GM23338 (cell line): ENCODE data around the gene OBP2A. TPM values are rescaled to one million over a fixed set of nuclear protein-coding genes. Genes with fewer than 3 reads are reported as not detected.

Experiments
- ATAC-seq: fragments of 200-7000 bp; cut with Tn5 transposase; 3 replicates; pipeline ENCODE4 v1.9.1; 2020
- DNase-seq: peaks from one replicate; pipeline ENCODE4 v3.0.0-alpha.2; 2015; ENCODE audit warnings: low spot score
- H2AFZ ChIP-seq: fragments of 200-600 bp; sonication (generic); 2 replicates; pipeline ENCODE4 v1.8.0; 2016; ENCODE audit warnings: antibody characterized with exemption, mild to moderate bottlenecking, moderate library complexity
- H3F3A ChIP-seq: fragments of 200-600 bp; sonication (generic); replicated peaks from 2 replicates; pipeline ENCODE4 v1.8.0; 2017; ENCODE audit warnings: antibody characterized with exemption, mixed run types, low read depth
- H3K27ac ChIP-seq: fragments of 200-600 bp; sonication (generic); 2 replicates; pipeline ENCODE4 v1.6.1; 2016; ENCODE audit warnings: low read depth
- H3K27me3 ChIP-seq: fragments of 200-600 bp; sonication (generic); 2 replicates; pipeline ENCODE4 v1.8.0; 2016; ENCODE audit warnings: mild to moderate bottlenecking, mixed run types, moderate library complexity; ENCODE audit not compliant: insufficient read depth
- H3K36me3 ChIP-seq: fragments of 200-600 bp; sonication (generic); 2 replicates; pipeline ENCODE4 v1.8.0; 2016; ENCODE audit warnings: mild to moderate bottlenecking; ENCODE audit not compliant: insufficient read depth
- H3K4me1 ChIP-seq: fragments of 200-600 bp; sonication (generic); 2 replicates; pipeline ENCODE4 v1.8.0; 2016; ENCODE audit warnings: mild to moderate bottlenecking, moderate library complexity; ENCODE audit not compliant: insufficient read depth
- H3K4me2 ChIP-seq: fragments of 200-600 bp; sonication (generic); 2 replicates; pipeline ENCODE4 v1.7.1; 2017; ENCODE audit warnings: mixed run types
- H3K4me3 ChIP-seq: fragments of 200-600 bp; sonication (generic); 2 replicates; pipeline ENCODE4 v1.6.1; 2016; ENCODE audit warnings: mixed run types
- H3K79me2 ChIP-seq: fragments of 200-600 bp; sonication (generic); replicated peaks from 2 replicates; pipeline ENCODE4 v1.8.0; 2017; ENCODE audit warnings: mild to moderate bottlenecking; ENCODE audit not compliant: insufficient read depth
- H3K9me2 ChIP-seq: fragments of 200-600 bp; sonication (generic); 2 replicates; pipeline ENCODE4 v1.8.0; 2017; ENCODE audit not compliant: insufficient read depth
- H4K20me1 ChIP-seq: fragments of 200-600 bp; sonication (generic); replicated peaks from 2 replicates; pipeline ENCODE4 v1.8.0; 2017; ENCODE audit warnings: mild to moderate bottlenecking; ENCODE audit not compliant: insufficient read depth
- H3K27ac Mint-ChIP-seq: 2 replicates; pipeline ENCODE4 v1.8.0; 2020; ENCODE audit warnings: inconsistent platforms, mild to moderate bottlenecking, moderate library complexity, mixed read lengths
- H3K27me3 Mint-ChIP-seq: 3 replicates; pipeline ENCODE4 v1.8.0; 2022; ENCODE audit warnings: low read depth, mild to moderate bottlenecking, moderate library complexity, mixed read lengths, inconsistent platforms; ENCODE audit not compliant: insufficient read depth, poor library complexity
- H3K36me3 Mint-ChIP-seq: 3 replicates; pipeline ENCODE4 v1.8.0; 2021; ENCODE audit warnings: low read depth, mild to moderate bottlenecking, inconsistent platforms, moderate library complexity, mixed read lengths
- H3K4me1 Mint-ChIP-seq: 3 replicates; pipeline ENCODE4 v1.8.0; 2020; ENCODE audit warnings: mild to moderate bottlenecking, inconsistent platforms, mixed read lengths
- H3K4me3 Mint-ChIP-seq: 3 replicates; pipeline ENCODE4 v1.8.0; 2021; ENCODE audit warnings: moderate library complexity, mild to moderate bottlenecking, inconsistent platforms, mixed read lengths
- H3K9me3 Mint-ChIP-seq: 3 replicates; pipeline ENCODE4 v1.8.0; 2020; ENCODE audit warnings: moderate library complexity, mild to moderate bottlenecking, inconsistent platforms, mixed read lengths
- CREB1 ChIP-seq: fragments of 250-450 bp; sonication (Bioruptor Pico); IDR thresholded peaks from 2 replicates; pipeline ENCODE4 v1.5.0; 2020; ENCODE audit warnings: low read depth, mild to moderate bottlenecking, moderate library complexity
- EZH2 ChIP-seq: fragments of 200-600 bp; sonication (generic); IDR thresholded peaks from one replicate; pipeline ENCODE4 v1.8.0; 2017; ENCODE audit warnings: antibody characterized with exemption, mild to moderate bottlenecking, low read depth; ENCODE audit not compliant: unreplicated experiment
- EZH2phosphoT487 ChIP-seq: fragments of 200-600 bp; sonication (generic); IDR thresholded peaks from one replicate; pipeline ENCODE4 v1.8.1; 2018; ENCODE audit warnings: antibody characterized with exemption; ENCODE audit not compliant: unreplicated experiment
- JUNB ChIP-seq: IDR thresholded peaks from one replicate; pipeline ENCODE4 v1.6.1; 2016; ENCODE audit warnings: antibody characterized with exemption; ENCODE audit not compliant: unreplicated experiment
- NANOG ChIP-seq: IDR thresholded peaks from 2 replicates; pipeline ENCODE4 v1.6.1; 2016; ENCODE audit warnings: antibody characterized with exemption, borderline replicate concordance
- POLR2AphosphoS5 ChIP-seq: IDR thresholded peaks from 2 replicates; pipeline ENCODE4 v1.6.1; 2016; ENCODE audit warnings: antibody characterized with exemption, low read depth
- STAT1 ChIP-seq: IDR thresholded peaks from one replicate; pipeline ENCODE4 v1.6.1; 2016; ENCODE audit warnings: antibody characterized with exemption; ENCODE audit not compliant: unreplicated experiment
- ZNF114 ChIP-seq: fragments of 250-450 bp; sonication (Bioruptor Pico); IDR thresholded peaks from 2 replicates; pipeline ENCODE4 v1.5.0; 2020; ENCODE audit warnings: mild to moderate bottlenecking, moderate library complexity
- ZNF331 ChIP-seq: fragments of 250-450 bp; sonication (Bioruptor Pico); IDR thresholded peaks from 2 replicates; pipeline ENCODE4 v1.5.0; 2020; ENCODE audit warnings: low read depth, mild to moderate bottlenecking, moderate library complexity
- polyA plus RNA-seq: library from polyadenylated mRNA; unstranded; fragments of >200 nt; fragmentation: Nextera tagmentation; extraction: Ambion mirVana; gene quantifications from 2 replicates; pipeline ENCODE4 v1.2.1, GENCODE V29; 2016
- total RNA-seq: library from RNA; depleted of rRNA; stranded (reverse); fragments of >200 nt; shearing (Covaris generic); gene quantifications from 2 replicates; pipeline ENCODE4 v1.2.3, GENCODE V29; 2014
- TF ChIP-seq, protein P1 (sequence below), 2 experiments: fragments of 200-600 bp in 1 of 2; sonication (generic) in 1 of 2; conservative IDR thresholded peaks; 2 replicates each; pipeline versions ENCODE4 v1.5.1 to v1.6.1; 2016 to 2017; ENCODE audit warnings: antibody characterized with exemption in 2 of 2, low read depth in 2 of 2, mild to moderate bottlenecking in 2 of 2, moderate library complexity in 1 of 2
- TF ChIP-seq, protein P2 (sequence below): fragments of 250-450 bp; sonication (Bioruptor Pico); IDR thresholded peaks from 2 replicates; pipeline ENCODE4 v1.5.0; 2020; ENCODE audit warnings: mild to moderate bottlenecking, moderate library complexity
- TF ChIP-seq, protein P3 (sequence below): IDR thresholded peaks from one replicate; pipeline ENCODE4 v1.6.1; 2018; ENCODE audit warnings: antibody characterized with exemption; ENCODE audit not compliant: unreplicated experiment
- TF ChIP-seq, protein P4 (sequence below): IDR thresholded peaks from 2 replicates; pipeline ENCODE4 v1.6.1; 2016; ENCODE audit warnings: antibody characterized with exemption

Gene OBP2A
- total and polyA plus RNA-seq, 2 experiments from 2014 or later: not detected

DNA sequence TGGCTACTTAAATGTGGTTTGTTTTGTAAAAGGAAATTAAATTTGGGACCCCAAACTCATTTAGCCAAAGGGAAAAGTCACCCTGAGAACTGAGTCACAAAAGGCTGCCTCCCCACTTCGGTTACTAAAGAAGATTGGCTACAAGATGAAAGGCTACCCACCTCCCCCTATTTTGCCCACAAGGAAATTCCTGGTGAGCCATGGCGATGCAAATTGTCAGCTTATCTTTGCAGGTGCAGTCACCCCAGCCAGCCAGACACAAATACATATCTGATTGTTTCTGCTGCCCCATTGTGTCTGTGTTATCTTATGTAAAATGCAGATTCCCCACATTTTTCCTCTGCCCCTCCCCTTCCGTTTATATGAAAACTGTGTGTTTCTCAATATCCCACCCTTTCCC is 24.5 kb downstream of the OBP2A start:
- no peaks in the 10 kb centered on the region for H4K20me1 ChIP-seq
- H3K36me3 Mint-ChIP-seq: peaks cover 7% of the 10 kb centered on the region; the same call in 2 of the 3 replicates
- H3K9me2 ChIP-seq: no peaks in the 10 kb centered on the region
- TF ChIP-seq, protein P1, sequence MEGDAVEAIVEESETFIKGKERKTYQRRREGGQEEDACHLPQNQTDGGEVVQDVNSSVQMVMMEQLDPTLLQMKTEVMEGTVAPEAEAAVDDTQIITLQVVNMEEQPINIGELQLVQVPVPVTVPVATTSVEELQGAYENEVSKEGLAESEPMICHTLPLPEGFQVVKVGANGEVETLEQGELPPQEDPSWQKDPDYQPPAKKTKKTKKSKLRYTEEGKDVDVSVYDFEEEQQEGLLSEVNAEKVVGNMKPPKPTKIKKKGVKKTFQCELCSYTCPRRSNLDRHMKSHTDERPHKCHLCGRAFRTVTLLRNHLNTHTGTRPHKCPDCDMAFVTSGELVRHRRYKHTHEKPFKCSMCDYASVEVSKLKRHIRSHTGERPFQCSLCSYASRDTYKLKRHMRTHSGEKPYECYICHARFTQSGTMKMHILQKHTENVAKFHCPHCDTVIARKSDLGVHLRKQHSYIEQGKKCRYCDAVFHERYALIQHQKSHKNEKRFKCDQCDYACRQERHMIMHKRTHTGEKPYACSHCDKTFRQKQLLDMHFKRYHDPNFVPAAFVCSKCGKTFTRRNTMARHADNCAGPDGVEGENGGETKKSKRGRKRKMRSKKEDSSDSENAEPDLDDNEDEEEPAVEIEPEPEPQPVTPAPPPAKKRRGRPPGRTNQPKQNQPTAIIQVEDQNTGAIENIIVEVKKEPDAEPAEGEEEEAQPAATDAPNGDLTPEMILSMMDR (conservative IDR thresholded peaks at IDR 0.05; ENCODE audit: low read depth in 2 of 2): no peak
- TF ChIP-seq, protein P2, sequence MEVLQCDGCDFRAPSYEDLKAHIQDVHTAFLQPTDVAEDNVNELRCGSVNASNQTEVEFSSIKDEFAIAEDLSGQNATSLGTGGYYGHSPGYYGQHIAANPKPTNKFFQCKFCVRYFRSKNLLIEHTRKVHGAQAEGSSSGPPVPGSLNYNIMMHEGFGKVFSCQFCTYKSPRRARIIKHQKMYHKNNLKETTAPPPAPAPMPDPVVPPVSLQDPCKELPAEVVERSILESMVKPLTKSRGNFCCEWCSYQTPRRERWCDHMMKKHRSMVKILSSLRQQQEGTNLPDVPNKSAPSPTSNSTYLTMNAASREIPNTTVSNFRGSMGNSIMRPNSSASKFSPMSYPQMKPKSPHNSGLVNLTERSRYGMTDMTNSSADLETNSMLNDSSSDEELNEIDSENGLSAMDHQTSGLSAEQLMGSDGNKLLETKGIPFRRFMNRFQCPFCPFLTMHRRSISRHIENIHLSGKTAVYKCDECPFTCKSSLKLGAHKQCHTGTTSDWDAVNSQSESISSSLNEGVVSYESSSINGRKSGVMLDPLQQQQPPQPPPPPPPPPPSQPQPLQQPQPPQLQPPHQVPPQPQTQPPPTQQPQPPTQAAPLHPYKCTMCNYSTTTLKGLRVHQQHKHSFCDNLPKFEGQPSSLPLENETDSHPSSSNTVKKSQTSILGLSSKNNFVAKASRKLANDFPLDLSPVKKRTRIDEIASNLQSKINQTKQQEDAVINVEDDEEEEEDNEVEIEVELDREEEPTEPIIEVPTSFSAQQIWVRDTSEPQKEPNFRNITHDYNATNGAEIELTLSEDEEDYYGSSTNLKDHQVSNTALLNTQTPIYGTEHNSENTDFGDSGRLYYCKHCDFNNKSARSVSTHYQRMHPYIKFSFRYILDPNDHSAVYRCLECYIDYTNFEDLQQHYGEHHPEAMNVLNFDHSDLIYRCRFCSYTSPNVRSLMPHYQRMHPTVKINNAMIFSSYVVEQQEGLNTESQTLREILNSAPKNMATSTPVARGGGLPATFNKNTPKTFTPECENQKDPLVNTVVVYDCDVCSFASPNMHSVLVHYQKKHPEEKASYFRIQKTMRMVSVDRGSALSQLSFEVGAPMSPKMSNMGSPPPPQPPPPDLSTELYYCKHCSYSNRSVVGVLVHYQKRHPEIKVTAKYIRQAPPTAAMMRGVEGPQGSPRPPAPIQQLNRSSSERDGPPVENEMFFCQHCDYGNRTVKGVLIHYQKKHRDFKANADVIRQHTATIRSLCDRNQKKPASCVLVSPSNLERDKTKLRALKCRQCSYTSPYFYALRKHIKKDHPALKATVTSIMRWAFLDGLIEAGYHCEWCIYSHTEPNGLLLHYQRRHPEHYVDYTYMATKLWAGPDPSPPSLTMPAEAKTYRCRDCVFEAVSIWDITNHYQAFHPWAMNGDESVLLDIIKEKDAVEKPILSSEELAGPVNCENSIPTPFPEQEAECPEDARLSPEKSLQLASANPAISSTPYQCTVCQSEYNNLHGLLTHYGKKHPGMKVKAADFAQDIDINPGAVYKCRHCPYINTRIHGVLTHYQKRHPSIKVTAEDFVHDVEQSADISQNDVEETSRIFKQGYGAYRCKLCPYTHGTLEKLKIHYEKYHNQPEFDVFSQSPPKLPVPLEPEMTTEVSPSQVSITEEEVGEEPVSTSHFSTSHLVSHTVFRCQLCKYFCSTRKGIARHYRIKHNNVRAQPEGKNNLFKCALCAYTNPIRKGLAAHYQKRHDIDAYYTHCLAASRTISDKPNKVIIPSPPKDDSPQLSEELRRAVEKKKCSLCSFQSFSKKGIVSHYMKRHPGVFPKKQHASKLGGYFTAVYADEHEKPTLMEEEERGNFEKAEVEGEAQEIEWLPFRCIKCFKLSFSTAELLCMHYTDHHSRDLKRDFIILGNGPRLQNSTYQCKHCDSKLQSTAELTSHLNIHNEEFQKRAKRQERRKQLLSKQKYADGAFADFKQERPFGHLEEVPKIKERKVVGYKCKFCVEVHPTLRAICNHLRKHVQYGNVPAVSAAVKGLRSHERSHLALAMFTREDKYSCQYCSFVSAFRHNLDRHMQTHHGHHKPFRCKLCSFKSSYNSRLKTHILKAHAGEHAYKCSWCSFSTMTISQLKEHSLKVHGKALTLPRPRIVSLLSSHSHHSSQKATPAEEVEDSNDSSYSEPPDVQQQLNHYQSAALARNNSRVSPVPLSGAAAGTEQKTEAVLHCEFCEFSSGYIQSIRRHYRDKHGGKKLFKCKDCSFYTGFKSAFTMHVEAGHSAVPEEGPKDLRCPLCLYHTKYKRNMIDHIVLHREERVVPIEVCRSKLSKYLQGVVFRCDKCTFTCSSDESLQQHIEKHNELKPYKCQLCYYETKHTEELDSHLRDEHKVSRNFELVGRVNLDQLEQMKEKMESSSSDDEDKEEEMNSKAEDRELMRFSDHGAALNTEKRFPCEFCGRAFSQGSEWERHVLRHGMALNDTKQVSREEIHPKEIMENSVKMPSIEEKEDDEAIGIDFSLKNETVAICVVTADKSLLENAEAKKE (CRISPR knock-in tag): no peak
- TF ChIP-seq EZH2 (no peak), EZH2phosphoT487 (no peak), POLR2AphosphoS5 (no peak), STAT1 (no peak), CREB1 (CRISPR knock-in tag) (no peak), ZNF114 (CRISPR knock-in tag) (no peak), ZNF331 (CRISPR knock-in tag) (no peak), JUNB (no peak), NANOG (no peak)
- TF ChIP-seq, protein P3, sequence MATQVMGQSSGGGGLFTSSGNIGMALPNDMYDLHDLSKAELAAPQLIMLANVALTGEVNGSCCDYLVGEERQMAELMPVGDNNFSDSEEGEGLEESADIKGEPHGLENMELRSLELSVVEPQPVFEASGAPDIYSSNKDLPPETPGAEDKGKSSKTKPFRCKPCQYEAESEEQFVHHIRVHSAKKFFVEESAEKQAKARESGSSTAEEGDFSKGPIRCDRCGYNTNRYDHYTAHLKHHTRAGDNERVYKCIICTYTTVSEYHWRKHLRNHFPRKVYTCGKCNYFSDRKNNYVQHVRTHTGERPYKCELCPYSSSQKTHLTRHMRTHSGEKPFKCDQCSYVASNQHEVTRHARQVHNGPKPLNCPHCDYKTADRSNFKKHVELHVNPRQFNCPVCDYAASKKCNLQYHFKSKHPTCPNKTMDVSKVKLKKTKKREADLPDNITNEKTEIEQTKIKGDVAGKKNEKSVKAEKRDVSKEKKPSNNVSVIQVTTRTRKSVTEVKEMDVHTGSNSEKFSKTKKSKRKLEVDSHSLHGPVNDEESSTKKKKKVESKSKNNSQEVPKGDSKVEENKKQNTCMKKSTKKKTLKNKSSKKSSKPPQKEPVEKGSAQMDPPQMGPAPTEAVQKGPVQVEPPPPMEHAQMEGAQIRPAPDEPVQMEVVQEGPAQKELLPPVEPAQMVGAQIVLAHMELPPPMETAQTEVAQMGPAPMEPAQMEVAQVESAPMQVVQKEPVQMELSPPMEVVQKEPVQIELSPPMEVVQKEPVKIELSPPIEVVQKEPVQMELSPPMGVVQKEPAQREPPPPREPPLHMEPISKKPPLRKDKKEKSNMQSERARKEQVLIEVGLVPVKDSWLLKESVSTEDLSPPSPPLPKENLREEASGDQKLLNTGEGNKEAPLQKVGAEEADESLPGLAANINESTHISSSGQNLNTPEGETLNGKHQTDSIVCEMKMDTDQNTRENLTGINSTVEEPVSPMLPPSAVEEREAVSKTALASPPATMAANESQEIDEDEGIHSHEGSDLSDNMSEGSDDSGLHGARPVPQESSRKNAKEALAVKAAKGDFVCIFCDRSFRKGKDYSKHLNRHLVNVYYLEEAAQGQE: no peak
- TF ChIP-seq, protein P4, sequence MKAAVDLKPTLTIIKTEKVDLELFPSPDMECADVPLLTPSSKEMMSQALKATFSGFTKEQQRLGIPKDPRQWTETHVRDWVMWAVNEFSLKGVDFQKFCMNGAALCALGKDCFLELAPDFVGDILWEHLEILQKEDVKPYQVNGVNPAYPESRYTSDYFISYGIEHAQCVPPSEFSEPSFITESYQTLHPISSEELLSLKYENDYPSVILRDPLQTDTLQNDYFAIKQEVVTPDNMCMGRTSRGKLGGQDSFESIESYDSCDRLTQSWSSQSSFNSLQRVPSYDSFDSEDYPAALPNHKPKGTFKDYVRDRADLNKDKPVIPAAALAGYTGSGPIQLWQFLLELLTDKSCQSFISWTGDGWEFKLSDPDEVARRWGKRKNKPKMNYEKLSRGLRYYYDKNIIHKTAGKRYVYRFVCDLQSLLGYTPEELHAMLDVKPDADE: no peak
- H3K36me3 ChIP-seq: no peaks in the 10 kb centered on the region
- 0 out of 2 replicates have a peak overlapping the region, but pooled peaks have one; percentile 21 for H3K27ac Mint-ChIP-seq
- no peak overlapping the region for H3K4me3 Mint-ChIP-seq
- no peak overlapping the region for H3K4me3 ChIP-seq
- no peak overlapping the region for H3K4me2 ChIP-seq
- no peak overlapping the region for H3K27ac ChIP-seq
- no peaks in the 10 kb centered on the region for H3F3A ChIP-seq
- peaks cover 15% of the 10 kb centered on the region for H3K9me3 Mint-ChIP-seq
- ATAC-seq (no peak), DNase-seq (no peak)
- no peak overlapping the region for H2AFZ ChIP-seq
- no peaks in the 10 kb centered on the region for H3K27me3 ChIP-seq
- peaks cover 6% of the 10 kb centered on the region for H3K27me3 Mint-ChIP-seq
- H3K4me1 Mint-ChIP-seq: peaks cover 10% of the 10 kb centered on the region
- H3K4me1 ChIP-seq: no peaks in the 10 kb centered on the region
- H3K79me2 ChIP-seq: no peaks in the 10 kb centered on the region
